Osteoblast (primary cell): ENCODE measurements around the gene SLC48A1. TPM values are rescaled to one million over a fixed set of nuclear protein-coding genes. Genes with fewer than 3 reads are reported as not detected.
A peak's percentile ranks its signal among the peaks of the same experiment; 100 is the strongest.

Experiments used
- DNase-seq: peaks from one replicate; pipeline ENCODE4 v3.0.0; 2011; ENCODE audit warnings: low spot score, mixed read lengths; ENCODE audit not compliant: insufficient read length; ENCODE audit errors: missing footprints
- H2AFZ ChIP-seq: 2 replicates; pipeline ENCODE4 v1.6.0; 2011; ENCODE audit warnings: mild to moderate bottlenecking, low read length
- H3K27ac ChIP-seq: 2 replicates; pipeline ENCODE4 v1.5.1; 2011; ENCODE audit warnings: mild to moderate bottlenecking, low read depth, low read length, moderate library complexity
- H3K27me3 ChIP-seq: 2 replicates; pipeline ENCODE4 v1.6.0; 2012; ENCODE audit warnings: mild to moderate bottlenecking, control low read depth, inconsistent platforms, low read length, moderate library complexity; ENCODE audit not compliant: insufficient read depth
- H3K36me3 ChIP-seq: 2 replicates; pipeline ENCODE4 v1.5.1; 2011; ENCODE audit warnings: mild to moderate bottlenecking, low read length, control low read depth, moderate library complexity; ENCODE audit not compliant: insufficient read depth
- H3K4me1 ChIP-seq: 2 replicates; pipeline ENCODE4 v1.5.1; 2011; ENCODE audit warnings: mild to moderate bottlenecking, low read length, control low read depth, moderate library complexity; ENCODE audit not compliant: insufficient read depth
- H3K4me2 ChIP-seq: 2 replicates; pipeline ENCODE4 v1.6.0; 2011; ENCODE audit warnings: mild to moderate bottlenecking, low read length; ENCODE audit not compliant: insufficient read depth
- H3K4me3 ChIP-seq: fragments of 200-600 bp; sonication (generic); 3 replicates; pipeline ENCODE4 v1.5.1; 2012; ENCODE audit warnings: mild to moderate bottlenecking, low read length, inconsistent platforms; ENCODE audit not compliant: insufficient read depth
- H3K79me2 ChIP-seq: 2 replicates; pipeline ENCODE4 v1.6.0; 2012; ENCODE audit warnings: mild to moderate bottlenecking, low read length, control low read depth, inconsistent platforms; ENCODE audit not compliant: insufficient read depth
- H3K9me3 ChIP-seq: 2 replicates; pipeline ENCODE4 v1.5.1; 2011; ENCODE audit warnings: low read depth, low read length, control low read depth
- H4K20me1 ChIP-seq: 2 replicates; pipeline ENCODE4 v1.6.0; 2012; ENCODE audit warnings: mild to moderate bottlenecking, low read length, control low read depth; ENCODE audit not compliant: insufficient read depth
- CTCF ChIP-seq: IDR thresholded peaks from 2 replicates; pipeline ENCODE4 v1.5.1; 2011; ENCODE audit warnings: mild to moderate bottlenecking, low read depth, low read length, moderate library complexity; ENCODE audit errors: extremely low read depth
- total RNA-seq: library from RNA; depleted of rRNA; stranded (reverse); fragments of >200 nt; gene quantifications from 2 replicates; pipeline ENCODE4 v1.2.3, GENCODE V29; 2012

SLC48A1 gene
- total RNA-seq, 1 donor = 19.2 TPM

GRCh38 chr12:47769234-47770085 lies 3.6 kb upstream of the SLC48A1 start:
- DNase-seq = no peak

GRCh38 chr12:47770086-47770726 lies 2.8 kb upstream of the SLC48A1 start:
- Histone ChIP-seq H3K27me3 (no peaks in the 10 kb centered on the region), H3K79me2 (peaks cover 10% of the 10 kb centered on the region), H3K9me3 (no peaks in the 10 kb centered on the region), H4K20me1 (no peaks in the 10 kb centered on the region), H3K4me1 (peaks cover 30% of the 10 kb centered on the region), H3K4me2 (no peak overlapping the region), H2AFZ (no peak overlapping the region), H3K27ac (no peak overlapping the region), H3K36me3 (no peaks in the 10 kb centered on the region), H3K4me3 (no peak overlapping the region)
- peak; percentile 91 for DNase-seq
- TF ChIP-seq CTCF = no peak

More at GRCh38 chr12:47769234-47770085, 3.6 kb upstream of the SLC48A1 start:
- no peak overlapping the region for H2AFZ ChIP-seq
- no peaks in the 10 kb centered on the region for H3K9me3 ChIP-seq
- no peaks in the 10 kb centered on the region for H3K36me3 ChIP-seq
- no peak for TF ChIP-seq CTCF
- H3K4me1 ChIP-seq = peaks cover 23% of the 10 kb centered on the region
- H3K4me2 ChIP-seq = no peak overlapping the region
- peaks cover 5% of the 10 kb centered on the region for H3K79me2 ChIP-seq
- H3K27me3 ChIP-seq = no peaks in the 10 kb centered on the region
- no peak overlapping the region for H3K27ac ChIP-seq
- no peaks in the 10 kb centered on the region for H4K20me1 ChIP-seq
- H3K4me3 ChIP-seq = no peak overlapping the region

- no peaks in the 10 kb centered on the region for H3K27me3 ChIP-seq
- peaks cover 41% of the 10 kb centered on the region for H3K4me1 ChIP-seq
- no peaks in the 10 kb centered on the region for H3K36me3 ChIP-seq
- no peak for TF ChIP-seq CTCF
- peaks cover 14% of the 10 kb centered on the region for H3K79me2 ChIP-seq
- H2AFZ ChIP-seq = no peak overlapping the region
- no peaks in the 10 kb centered on the region for H4K20me1 ChIP-seq
- no peak for DNase-seq
- H3K4me2 ChIP-seq = no peak overlapping the region
- H3K9me3 ChIP-seq = no peaks in the 10 kb centered on the region
- H3K4me3 ChIP-seq = no peak overlapping the region
- H3K27ac ChIP-seq = no peak overlapping the region
Measured at GRCh38 chr12:47771304-47771703, 1.7 kb upstream of the SLC48A1 start.

GRCh38 chr12:47772094-47772660 lies 861 bp upstream of the SLC48A1 start:
- H3K4me1 ChIP-seq = peaks cover 50% of the 10 kb centered on the region
- H3K27ac ChIP-seq = no peak overlapping the region
- H3K27me3 ChIP-seq = no peaks in the 10 kb centered on the region
- H4K20me1 ChIP-seq = no peaks in the 10 kb centered on the region
- peak; percentile 59 for DNase-seq
- no peak for TF ChIP-seq CTCF
- peaks cover 14% of the 10 kb centered on the region for H3K79me2 ChIP-seq
- no peaks in the 10 kb centered on the region for H3K36me3 ChIP-seq
- H3K9me3 ChIP-seq = no peaks in the 10 kb centered on the region
- H3K4me3 ChIP-seq = no peak overlapping the region
- H3K4me2 ChIP-seq = peak overlapping the region; percentile 77
- H2AFZ ChIP-seq = no peak overlapping the region
